Fibroblast of skin of right quadriceps (primary cell): ENCODE measurements around the gene CCDC15.
A peak's percentile ranks its signal among the peaks of the same experiment; 100 is the strongest.
"Not testable (repeated sequence)": the region's sequence is repeated elsewhere in the genome, so short reads cannot be mapped to it uniquely, and the experiment has no call there.

ENCODE experiments used
- DNase-seq: peaks from one replicate; pipeline ENCODE4 v3.0.0-alpha.2; 2013

The CCDC15 gene

DNA sequence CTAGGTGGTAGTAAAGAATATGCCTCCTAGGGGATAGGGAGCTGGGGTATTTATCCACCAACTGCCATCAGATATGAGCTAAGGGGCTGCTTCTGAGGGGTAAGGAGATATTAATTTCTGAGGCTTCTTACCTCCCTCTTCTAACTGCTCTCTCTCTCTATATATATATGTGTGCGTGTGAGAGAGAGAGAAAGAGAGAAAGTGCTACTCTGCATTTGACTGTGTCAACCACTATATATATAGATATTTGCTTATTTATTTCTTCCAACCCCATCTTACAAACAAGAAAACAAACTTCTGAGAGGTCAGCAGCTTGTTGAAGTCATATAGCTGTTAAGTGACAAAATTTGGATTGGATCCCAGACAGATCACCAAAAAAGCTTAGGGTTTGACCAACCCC, 12.3 kb upstream of the CCDC15 start:
- DNase-seq: no peak

DNA sequence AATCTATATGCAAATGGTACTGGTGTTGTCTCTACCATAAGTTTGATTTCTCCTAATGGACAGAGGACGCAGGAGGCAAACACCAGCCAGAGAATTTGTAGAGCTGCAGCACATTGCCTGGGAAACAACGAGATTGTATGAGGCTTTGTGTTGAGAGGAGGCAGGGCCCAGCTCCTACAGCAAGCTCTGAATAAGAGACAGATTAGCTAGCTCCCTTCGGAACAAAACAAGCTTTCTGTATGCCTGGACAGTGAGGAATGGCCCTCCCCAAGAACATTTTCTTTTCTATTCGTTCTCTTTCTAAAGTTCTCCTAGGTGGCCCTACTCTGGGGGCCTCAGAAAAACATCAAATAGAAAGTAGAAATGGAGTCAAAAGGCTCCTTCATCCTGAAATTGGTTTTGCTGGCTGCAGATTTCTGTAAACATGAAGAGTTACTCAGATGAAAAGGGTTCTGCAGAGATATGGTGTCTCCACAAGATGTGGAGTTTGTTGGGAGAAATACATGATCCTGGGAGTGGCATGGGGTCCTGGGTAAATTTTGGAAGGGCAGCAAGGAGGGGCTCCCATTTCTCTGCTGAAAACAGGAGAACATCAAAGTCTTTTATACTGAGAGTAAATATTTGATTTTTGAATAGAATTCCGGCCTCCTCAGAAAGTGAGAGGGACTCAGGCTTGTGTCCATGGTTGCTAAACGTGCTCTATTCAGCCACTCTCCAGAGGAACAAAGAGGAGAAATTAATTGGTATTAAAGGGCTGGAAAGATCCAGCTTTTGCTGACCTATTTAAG, 11.3 kb upstream of the CCDC15 start:
- DNase-seq: no peak

DNA sequence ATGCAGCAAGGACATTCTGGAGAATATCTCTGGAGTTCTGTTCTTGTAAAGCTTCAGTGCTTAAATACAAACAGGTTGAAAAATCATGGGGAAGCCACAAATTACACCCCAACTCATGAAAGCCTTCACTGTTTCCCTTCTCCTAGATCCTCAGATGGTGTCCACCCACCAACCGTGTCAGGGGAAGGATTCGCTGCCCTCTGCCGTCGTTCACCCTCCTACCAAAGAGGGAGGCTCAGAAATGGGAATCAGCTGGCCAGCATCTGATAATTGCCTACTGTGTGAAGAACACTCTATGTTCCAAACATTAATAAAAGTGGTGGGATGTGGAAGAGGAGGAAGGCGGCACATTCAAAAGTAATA, 10.8 kb upstream of the CCDC15 start:
- DNase-seq: no peak

DNA sequence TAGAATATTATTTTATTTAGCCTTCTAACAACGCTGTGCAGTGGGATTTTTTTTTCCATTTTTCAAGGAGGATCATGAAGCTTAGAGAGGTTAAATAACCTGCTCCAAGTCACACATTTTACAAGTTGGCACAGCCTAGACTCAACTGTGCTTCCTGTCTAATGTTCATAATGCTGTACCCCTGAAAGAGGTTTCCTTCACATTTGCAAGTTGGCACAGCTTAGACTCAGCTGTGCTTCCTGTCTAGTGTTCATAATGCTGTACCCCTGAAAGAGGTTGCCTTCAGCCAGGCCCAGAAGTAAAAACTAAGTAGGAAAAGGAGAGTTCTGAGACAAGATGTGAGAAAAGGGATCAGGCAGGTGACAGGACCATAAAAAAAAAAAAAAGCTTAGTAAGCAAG, 10.3 kb upstream of the CCDC15 start:
- no peak for DNase-seq

DNA sequence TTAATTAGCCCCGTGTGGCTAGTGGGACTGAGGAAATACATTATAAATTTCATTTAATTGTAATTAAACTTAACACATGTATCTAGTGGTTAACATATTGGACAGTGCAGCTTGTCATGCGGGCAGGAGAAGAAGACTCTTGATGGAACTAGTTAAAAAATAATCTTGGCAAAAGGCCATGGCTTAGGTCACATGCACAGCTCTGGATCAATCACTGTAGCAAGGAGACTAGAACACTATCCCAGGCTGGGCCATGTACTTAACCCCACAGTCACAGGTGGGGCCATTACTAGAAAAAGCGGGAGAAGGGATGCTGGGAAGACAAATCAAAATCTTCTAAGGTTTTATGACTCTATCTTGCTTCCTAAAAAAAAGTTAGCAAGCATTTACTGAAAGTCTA, 9.4 kb upstream of the CCDC15 start:
- DNase-seq: no peak

DNA sequence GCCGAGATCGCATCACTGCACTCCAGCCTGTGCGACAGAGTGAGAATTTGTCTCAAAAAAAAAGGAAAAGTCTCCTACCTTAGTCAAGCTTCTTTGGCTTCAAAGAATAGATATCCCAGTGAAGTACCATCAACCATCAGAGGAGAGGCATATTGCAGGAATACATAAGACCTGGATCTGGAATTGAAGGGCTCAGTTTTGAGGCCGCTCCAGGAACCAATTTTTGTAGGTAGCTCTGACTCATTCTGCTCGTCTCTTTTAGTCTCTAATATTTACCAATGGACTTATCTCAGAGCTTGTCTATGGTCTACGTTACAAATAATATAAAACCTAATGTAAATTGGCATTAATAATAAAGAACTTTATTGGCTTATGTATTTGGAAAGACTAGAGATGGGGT, 8.2 kb upstream of the CCDC15 start:
- no peak for DNase-seq

DNA sequence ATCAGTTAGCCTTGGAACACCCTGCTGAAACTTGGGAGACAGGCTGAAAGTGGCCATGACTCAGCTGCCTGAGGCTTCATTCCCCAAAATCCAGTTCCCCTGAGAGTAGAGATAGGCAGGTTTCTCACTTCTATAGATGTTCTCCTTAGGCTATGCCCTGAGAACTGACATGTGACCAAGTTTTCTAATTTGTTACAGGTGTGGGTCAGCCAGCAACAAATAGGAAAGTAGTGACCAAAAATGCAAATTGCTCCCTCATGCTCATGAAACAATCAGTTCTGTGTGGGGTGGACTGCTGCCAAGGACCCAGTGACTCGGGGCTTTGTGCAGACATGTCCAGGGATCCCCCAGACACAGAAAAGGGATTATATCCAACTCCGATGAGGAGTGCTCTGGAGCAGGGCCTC, 7.3 kb upstream of the CCDC15 start:
- DNase-seq: peak; percentile 38

DNA sequence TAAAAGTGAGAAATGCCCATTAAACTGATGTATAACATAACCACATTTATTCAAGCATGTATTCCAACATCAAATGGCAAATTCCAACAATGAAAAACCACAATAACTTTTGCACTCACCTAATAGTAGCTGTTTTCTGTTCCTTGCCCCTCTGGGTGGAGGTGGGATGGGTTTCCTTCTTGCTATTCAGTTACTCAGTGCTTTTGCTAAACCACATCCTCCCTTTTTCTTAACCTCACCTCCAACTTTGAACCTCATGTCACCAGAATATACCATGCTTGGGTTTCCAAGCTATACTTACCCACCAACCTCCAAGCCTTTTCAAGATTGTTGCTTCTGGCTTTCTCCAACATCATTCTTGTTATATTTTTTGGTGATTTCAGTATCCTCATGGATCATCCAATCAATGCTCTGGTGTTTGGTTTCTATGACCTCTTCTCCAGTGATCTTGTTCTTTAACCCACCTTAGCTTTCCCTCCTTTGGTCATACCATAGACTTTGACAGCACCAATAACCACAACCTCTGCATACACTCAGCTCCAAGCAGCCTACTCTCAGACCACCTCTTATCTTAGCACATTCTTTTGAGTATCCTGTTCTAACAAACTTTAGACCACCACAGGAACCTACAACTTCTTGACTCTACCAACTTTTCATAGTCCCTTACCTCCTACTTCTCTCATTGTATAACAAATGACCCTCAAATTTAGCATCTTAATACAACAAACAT, 3.2 kb upstream of the CCDC15 start:
- DNase-seq: no peak

DNA sequence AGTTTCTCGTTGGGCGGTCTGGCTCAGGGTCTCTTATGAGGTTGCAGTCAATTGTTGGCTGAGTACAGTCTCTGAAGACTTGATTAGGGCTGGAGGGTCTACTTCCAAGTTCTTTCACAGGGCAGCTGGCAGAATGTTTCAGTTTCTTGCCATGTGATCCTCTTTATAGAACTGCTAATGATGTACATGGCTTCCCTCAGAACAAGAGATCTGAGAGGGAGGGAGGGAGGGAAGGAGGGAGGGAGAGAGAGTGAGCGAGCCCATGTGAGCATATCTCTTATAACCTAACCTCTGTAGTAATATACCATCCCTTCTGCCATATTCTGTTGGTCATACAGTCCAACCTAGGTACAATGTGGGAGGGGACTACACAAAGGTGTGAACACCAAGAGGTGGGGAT, 2.7 kb upstream of the CCDC15 start:
- DNase-seq: no peak

DNA sequence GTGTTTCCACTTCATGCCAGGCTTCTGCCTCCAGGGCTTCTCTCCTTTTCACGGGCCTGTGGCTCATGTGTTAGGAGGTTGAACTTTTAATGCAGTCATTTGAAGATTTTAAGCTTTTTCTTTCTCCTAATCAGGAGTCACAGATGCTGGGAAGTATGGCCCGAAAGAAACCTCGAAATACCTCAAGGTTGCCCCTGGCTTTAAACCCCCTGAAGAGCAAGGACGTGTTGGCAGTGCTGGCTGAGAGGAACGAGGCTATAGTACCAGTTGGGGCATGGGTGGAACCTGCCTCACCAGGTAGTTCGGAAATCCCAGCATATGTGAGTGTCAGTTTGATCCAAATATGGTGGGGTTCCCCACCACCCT, 571 bp downstream of the CCDC15 start:
- no peak for DNase-seq

DNA sequence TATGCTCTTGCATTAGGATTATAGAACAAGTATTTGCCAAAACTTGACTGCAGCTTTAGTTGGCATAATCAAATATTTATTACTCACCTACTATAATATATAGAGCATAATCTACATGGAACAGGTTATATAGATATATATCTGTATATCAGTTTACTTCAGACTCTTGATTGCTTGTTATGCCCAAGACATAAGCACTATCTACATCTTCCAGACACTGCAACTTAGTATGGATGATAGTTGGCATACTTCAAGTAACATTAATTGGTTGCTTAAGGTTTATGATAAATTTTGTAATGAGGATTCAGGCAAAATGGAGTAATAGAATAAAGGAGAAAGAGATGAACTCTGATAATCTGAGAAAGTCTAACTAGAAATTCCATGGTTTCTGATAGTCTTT, 1.0 kb downstream of the CCDC15 start:
- DNase-seq: no peak

DNA sequence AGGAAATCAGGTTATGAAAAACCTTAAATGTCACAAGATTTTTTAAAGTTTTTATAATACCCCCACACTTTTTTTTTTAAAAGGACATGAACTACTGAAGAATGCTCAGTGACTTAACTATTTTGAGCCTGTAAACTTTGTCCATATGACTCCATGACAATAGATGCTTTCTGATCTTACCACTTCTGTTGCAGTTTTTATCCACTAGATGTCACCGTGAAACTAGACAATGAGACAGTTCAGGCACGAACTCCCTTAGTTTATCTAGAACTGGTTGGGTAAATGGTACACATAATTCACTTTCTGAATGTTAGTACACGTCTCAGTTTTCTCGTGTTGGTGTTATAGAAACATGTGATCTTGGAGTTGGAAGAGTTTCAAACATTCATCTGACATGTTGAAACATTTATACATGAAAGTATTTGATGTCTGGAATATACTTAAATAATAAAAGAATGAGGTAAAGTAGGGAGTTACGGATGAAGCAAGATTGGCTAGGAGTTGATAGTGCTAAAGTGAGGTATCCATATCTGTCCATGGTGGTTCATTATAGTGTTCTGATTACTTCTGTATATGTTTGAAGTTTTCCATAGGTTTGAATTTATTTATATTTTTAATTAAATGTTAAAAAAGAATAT, 8.1 kb downstream of the CCDC15 start:
- DNase-seq: peak; percentile 75

DNA sequence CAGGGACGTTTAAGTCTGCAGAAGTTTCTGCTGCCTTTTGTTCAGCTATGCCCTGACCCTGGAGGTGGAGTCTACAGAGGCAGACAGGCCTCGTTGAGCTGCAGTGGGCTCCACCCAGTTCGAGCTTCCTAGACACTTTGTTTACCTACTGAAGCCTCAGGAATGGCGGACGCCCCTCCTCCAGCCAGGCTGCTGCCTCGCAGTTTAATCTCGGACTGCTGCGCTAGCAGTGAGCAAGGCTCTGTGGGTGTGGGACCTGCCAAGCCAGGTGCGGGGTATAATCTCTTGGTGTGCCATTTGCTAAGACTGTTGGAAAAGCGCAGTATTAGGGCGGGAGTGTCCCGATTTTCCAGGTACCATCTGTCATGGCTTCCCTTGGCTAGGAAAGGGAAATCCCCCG, 14.2 kb downstream of the CCDC15 start:
- not testable (repeated sequence) for DNase-seq

DNA sequence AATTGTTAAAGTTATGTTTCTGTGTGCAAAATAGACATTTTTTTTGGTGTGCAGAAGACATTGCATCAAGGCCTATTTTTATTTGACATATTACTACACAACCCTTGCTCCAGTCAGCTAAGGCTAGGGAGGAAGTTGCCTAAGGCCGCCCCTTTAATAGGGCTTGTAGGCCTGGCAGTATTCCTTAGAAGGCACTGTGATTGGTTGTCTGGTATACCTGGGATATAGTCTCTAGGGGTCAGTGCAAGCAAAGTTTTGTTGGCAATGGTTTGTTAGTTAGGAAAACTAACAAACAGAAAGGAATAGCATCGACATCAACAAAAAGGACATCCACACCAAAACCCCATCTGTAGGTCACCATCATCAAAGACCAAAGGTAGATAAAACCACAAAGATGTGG, 16.9 kb downstream of the CCDC15 start:
- peak; percentile 8 for DNase-seq

DNA sequence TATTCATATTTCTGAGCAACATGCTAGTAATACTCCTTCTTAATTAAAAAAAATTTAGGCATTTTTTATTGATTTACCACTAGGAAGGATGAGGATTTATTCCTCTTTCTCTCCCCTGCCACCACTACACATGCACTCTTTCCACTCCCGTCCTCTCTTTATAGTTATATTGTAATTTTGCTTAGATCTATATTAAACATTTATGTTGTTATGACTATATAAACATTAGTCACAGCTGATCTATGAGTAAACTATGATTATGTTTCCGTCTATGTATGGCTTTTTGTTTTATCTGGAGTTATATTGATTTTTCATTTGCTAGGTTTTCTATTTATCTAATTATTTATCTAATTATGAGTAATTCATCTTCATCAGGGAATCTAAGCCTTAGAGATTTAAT, 17.8 kb downstream of the CCDC15 start:
- no peak for DNase-seq

DNA sequence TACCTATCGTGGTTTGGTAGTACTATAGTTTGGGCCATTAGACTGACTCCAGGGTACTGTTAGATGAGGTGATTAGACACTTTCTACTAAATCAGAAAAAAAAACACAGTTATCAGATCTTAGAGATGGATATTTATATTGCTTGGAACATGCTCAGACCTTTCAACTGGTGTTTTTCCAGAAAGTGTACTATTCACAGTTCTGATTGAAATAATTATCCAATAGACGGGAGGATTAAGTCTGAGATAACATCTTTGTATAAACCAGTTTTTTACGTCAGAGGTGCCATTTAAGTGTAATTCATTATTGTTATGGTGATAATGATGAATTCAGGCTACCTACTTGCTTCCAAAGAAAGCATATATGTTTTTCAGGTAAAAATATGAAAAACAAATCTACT, 22.5 kb downstream of the CCDC15 start:
- DNase-seq: no peak

DNA sequence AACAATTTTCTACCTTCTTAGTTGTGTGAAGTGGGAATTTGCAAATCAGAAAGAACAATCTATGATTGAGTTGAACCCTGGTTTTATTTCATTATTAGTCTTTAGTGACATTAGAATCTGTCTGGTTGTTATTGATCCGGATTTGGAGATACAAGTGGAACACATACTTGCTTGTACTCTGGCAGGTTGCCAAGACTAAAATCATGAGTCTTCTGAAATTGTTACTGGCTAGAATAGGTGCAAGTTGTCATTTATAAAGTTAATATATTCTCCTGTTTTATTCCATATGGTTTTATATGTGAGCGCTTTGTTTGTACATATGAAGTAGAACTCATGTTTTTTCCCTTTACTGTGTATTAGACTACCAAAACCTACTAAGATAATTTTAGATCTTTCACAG, 23.0 kb downstream of the CCDC15 start:
- DNase-seq: no peak

DNA sequence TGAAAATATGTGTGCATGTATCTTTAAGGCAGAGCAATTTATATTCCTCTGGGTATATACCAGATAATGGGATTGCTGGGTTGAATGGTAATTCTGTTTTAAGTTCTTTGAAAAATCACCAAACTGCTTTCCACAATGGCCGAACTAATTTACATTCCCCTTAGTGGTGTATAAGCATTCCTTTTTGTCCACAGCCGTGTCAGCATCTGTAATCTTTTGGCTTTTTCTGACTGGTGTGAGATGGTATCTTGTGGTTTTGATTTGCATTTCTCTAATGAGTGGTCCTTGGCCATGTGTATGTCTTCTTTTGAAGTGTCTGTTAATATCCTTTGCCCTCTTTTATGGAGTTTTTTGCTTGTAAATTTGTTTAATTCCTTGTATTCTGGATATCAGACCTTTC, 24.3 kb downstream of the CCDC15 start:
- no peak for DNase-seq

DNA sequence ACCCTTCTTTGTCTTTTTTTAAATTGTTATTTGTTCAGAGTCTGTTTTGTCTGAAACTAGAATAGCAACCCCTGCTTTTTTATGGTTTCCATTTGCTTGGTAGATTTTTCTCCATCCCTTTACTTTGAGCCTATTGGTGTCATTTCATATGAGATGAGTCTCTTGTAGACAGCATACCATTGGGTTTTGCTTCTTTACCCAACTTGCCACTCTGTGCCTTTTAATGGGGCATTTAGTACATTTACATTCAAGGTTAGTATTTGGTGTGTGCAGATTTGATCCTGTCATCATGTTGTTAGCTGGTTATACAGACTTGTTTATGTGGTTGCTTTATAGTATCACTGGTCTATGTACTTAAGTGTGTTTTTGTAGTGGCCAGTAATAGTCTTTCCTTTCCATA, 28.0 kb downstream of the CCDC15 start:
- DNase-seq: no peak

DNA sequence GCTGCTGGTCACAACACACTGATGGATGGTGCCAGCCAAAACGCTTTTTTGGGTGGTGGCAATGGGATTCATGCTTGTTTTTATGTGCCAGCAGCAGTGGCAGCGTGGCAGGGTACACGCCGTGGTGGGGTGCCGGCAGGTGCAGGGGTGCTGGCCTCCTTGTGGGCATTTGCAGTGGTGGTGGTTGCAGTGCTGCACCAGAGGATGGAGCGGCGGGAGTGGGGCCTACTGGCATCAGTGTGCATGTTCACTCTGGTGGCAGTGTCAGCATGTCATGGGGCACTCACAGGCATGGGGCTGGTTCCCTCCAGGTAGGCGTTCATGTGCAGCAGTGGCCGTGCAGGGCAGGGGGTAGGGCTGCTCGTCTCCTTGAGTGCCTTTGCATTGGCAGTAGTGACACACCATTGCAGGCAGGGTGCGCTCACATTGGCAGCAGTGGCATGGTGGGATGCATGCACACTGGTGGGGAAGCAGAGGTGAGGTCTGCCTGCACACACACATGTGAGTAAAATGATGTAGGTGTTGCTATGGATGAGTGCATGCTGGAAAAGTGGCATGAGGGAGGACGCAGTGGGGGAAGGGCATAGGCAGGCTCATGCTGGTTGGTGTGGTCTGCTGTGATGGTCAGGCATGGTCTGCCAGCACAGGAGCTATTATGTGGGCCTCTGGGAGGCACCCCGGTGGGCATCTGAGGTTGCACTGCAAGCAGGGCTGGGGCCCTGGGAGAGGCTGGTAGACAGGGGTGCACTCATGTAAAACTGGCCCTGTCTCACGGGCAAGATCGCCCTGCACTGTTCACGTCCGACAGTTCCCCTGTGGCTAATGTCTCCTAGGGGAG, 29.9 kb downstream of the CCDC15 start:
- no peak for DNase-seq

DNA sequence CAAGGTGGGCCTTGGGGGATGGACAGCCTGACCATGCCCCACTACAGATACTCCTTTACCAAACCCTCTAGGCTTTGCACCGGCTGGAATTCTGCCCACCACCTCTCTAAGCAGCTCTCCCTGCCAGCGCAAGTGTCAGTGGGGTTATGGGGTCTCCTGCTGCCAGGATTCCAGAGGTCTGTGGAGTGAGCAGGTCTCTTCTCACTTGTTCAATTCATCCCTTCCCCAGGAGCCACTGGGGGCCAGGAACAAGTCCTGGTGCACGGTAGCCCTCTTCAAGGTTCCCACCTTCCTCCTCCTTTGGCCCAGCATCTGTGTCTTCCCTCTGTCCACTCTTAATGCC, 30.5 kb downstream of the CCDC15 start:
- no peak for DNase-seq

DNA sequence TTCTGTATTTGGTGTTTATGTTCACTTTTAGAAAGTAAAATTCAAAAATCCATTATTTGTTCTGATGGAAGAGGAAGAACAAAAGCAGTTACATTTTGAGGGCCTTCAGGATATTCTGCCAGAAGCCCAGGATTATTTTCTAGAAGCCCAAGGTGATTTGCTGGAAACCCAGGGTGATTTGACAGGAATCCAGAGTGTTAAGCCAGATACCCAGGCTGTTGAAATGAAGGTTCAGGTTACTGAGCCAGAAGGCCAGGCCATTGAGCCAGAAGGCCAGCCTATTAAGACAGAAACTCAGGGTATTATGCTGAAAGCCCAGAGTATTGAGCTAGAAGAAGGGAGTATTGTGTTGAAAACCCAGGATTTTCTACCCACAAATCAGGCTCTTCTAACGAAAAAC, 33.1 kb downstream of the CCDC15 start:
- DNase-seq: no peak

DNA sequence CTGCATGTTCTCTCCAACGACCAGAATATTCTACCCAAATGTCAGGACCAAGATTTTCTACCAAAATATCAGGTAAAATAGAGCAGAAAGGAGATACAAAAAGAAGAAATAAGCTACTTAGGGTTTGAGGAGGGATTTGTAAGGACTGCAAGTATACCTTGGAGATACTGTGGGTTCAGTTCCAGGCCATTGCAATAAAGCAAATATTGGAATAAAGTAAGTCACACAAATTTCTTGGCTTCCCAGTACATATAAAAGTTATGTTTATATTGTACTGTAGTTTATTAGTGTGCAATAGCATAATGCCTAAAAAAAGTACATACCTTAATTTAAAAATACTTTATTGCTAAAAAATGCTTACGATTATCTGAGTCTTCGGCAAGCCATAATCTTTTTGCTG, 34.1 kb downstream of the CCDC15 start:
- DNase-seq: no peak
